Right renal pelvis (tissue), 4 donors: Measurements from ENCODE around the gene FAM50A. TPM values are rescaled to one million over a fixed set of nuclear protein-coding genes. Genes with fewer than 3 reads are reported as not detected.

Experiments
- DNase-seq, 4 donors: peaks; one replicate each; pipeline ENCODE4 v3.0.0-alpha.2; 2013; ENCODE audit warnings: low read depth in 4 of 4, low spot score in 3 of 4, missing footprints in 1 of 4
- polyA plus RNA-seq, 4 donors: library from polyadenylated mRNA; unstranded; fragments of 120-200 nt; gene quantifications; one replicate each; pipeline ENCODE4 v1.2.1, GENCODE V29; 2013; ENCODE audit not compliant: insufficient read length in 4 of 4

Gene FAM50A
- polyA plus RNA-seq, 4 donors: 47.2 to 55.8 (median 51.6) TPM

- DNase-seq: no peak
Measured at GRCh38 chrX:154437971-154438893, 5.7 kb upstream of the FAM50A start.

DNA sequence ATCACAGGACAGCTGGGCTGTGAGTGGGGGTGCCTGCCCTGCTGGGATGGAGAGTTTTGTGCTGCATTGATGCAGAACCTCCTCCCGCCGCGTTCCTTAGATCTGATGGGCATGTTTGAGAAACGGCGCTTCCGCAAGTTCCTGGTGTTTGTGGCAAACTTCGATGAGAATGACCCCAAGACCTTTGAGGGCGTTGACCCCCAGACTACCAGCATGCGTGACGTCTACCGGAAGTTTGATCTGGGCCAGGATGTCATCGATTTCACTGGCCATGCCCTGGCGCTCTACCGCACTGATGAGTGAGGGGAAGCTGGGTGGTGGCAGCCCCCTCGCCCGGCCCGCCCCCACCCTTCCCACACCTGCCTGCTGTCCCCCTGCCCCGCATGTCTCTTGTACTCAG is 4.1 kb upstream of the FAM50A start:
- DNase-seq: no peak

DNA sequence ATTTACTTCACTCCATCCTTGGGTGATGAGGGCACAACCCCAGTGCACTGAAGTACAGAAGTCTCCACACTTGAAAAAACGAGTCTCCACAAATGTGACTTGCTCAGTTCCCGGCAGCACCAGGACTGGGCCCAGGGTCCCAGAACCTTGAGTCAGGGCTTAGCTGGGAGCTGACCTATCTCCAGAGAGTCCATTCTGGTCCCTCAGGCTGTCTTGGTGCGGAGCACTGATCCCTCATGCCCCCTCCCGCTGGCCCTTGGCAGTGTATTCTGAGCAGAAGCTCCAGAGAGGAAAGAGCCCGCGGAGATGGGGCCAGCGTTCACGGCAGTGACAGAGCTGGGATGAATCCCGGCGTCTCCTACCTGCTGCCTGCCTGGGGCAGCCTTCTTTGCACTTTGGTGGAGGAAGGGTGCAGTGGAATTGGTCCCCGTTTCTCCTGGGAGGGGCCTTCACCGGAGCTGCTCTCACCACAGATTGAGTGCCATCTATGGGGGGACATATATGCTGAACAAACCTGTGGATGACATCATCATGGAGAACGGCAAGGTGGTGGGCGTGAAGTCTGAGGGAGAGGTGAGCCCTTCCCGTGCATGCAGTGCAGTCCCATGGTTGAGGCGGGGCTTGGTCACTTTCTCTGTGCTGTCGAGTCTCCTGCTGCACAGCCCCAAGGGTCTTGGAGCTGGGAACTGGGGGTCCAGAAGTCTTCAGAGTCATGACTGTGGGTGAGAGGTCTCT is 3.2 kb upstream of the FAM50A start:
- no peak for DNase-seq

DNA sequence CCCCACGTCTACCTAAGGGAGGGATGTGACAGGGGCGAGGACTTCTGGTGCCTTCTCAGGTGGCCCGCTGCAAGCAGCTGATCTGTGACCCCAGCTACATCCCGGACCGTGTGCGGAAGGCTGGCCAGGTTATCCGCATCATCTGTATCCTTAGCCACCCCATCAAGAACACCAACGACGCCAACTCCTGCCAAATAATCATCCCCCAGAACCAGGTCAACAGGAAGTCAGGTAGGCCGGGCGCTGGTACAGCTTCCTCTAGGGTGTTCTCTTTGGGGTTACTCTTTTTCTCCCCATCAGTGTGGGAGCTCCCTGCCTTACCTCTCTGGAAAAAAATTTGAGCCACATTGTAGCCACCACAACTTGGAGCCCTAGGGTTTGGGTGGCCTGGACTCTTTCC is 2.4 kb upstream of the FAM50A start:
- no peak for DNase-seq

DNA sequence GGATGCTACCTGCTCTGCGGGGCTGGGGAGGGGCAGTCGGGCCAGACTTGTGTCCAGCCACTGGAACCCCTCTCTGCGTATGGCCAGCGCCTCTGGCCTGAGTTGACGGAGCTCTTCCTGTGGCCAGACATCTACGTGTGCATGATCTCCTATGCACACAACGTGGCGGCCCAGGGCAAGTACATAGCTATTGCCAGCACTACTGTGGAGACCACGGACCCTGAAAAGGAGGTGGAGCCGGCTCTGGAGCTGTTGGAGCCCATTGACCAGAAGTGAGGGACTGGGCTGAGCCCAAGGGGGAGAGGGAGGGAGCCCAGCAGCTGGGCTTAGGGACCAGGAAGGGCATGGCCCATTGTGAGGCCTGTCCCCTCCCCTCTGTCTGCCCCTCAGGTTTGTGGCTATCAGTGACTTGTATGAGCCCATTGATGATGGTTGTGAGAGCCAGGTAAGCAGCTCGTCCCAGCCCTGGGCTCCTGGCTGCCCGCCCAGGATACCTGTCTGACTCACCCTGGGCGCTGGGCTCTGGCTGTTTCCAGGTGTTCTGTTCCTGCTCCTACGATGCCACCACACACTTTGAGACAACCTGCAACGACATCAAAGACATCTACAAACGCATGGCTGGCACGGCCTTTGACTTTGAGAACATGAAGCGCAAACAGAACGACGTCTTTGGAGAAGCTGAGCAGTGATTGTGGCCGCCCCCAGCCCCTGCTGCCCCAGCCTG is 1.8 kb upstream of the FAM50A start:
- no peak for DNase-seq

GRCh38 chrX:154443479-154443910 is 446 bp upstream of the FAM50A start:
- no peak for DNase-seq

DNA sequence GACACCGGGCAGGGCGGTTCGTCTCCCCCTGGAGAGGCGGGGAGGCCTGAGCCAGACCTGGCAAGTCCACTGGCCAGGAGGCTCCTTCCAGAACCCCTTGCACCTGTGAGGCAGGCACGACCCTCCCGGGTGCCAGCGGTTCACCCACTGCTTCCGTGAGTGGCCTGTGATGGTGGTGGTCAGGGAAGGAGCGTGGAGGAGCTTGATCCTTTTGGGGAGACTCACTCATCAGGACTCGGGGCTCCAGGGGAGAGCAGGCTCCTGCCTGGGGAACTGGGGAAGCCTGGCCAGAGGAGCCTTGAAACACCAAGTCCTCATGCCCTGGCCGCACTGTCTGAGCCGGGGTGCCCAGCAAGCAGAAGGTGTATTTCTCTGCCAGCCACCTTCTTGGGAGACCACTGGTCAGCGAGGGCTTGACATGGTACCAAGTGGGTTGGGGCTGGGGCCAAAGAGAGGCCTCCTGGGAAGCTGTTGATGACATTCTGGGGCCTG is 860 bp downstream of the FAM50A start:
- no peak for DNase-seq

DNA sequence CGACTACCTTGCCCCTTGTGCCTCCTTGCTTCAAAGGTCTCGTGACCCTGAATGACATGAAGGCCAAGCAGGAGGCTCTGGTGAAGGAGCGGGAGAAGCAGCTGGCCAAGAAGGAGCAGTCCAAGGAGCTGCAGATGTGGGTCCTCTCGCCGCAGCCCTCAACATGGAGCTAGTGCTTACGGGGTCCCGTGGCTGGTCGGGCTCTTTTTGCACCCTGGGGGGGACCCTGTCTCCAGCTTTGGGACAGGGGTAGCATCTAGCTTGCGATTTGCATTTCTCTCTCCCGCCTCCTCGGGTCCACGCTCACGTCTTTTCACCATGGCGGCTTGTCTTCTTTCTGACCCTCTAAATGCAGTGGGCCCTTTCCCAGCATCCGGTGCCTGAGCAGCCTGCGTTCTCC is 1.8 kb downstream of the FAM50A start:
- DNase-seq: no peak

DNA sequence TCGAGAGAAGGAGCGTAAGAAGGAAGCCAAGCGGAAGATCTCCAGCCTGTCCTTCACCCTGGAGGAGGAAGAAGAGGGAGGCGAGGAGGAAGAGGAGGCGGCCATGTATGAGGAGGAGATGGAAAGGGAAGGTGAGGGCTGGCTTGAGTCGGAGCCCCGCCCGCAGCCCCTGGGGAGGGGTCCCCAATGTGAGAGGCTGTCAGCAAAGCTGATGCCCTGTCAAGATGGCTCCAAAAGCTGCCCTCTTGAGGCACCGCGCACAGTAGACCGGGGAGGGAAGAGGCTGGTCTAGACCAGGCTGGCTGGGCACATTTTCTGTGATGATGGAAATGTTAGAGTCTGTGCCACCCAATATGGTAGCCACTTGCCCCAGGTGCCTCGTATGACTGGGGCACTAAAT is 2.5 kb downstream of the FAM50A start:
- no peak for DNase-seq

- DNase-seq: no peak
Measured at GRCh38 chrX:154448484-154448883, 4.5 kb downstream of the FAM50A start.

DNA sequence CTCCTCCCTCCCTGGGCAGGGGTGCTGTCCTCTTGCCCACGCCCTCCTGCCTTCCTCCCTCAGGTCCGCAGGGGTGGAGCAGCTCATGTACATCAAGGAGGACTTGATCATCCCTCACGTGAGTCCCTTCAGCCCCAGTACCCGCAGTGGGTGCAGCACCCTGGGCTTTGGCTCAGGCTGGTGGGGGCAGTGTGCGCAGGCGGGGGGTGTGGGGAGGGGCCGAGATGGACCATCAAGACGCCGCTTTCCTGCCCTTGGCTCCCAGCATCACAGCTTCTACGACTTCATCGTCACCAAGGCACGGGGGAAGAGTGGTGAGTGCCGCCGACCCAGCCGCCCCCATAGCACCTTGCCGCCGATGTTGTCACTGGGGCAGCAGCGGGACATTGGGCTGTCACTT is 5.7 kb downstream of the FAM50A start:
- DNase-seq: no peak

DNA sequence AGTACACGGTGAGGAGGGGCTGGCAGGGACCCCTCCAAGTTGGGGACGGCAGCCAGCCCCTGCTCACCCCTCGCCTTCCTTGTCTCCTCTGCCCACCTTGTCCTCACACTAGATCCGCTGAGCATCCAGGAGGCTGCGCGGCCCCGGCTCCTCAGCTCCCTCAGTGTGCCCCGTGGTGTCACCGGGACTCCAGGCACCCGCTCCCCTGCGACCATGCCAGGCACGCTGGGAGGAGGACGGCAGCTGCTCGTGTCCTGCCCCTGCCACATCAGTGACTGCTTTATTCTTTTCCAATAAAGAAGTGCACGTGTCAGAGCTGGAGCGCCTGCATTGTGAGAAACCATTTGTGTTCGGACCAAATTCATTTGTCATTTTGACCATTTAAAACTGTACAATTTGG is 6.4 kb downstream of the FAM50A start:
- DNase-seq: no peak

DNA sequence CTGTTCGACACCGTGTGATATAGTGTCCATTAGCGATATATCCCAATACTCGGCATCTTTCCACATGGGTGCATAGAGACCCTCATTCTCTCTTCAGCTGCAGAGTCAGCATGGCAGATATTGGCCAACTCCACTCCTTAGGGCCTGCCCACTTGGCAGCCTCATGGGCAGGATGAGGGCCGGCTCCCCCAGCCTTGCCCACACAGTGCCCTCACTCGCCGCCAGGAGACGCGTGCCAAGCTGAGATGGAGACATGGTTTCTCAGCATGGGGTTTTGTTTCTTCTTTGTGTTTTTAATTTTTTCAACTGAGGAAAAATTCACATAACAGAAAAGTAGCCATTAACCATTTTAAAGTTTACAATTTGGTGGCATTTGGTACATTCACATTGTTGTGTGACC is 8.9 kb downstream of the FAM50A start:
- DNase-seq: no peak

- no peak for DNase-seq
Measured at GRCh38 chrX:154457491-154458115, 13.7 kb downstream of the FAM50A start.

DNA sequence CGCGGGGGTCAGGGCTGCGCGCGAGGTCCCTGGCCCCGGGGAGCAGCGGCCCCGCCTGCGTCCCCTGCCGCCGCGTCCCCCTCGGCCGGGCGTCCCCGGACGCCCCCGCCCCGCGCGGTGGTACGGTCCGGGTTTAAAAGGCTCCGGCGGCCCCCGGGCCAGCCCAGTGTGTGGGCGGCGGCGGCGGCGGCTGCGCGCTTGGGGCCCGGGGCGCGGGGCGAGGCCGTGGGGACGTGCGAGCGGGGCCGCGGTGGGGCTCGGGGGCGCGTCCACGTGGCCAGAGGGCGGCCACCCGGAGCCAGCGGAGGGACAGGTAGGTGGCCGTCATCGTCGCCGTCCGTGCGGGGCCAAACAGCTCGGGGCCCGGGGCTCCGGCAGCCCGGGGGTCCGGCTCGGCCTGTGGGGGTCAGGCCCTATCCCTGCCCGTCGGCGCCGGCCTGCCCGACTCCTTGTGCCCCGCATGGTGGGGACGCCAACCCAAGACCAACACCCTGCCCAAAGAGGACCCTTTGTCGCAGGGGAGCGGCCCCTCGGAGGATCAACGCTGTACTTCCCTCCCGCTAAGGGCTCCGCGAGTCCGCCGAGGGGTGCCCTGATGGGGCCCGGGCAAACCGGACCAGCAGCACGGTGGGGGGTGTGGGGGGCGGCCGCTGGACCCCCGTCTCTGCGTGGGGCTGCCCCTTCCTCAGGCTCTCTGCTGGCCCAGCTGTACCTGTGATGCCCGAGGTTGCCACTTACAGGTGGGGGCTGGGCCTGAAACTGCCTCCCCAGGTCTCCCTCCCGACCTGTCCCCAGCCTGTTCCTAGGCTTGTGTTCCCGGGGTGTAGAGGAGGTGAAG is 14.4 kb downstream of the FAM50A start, which contains the start of gene PLXNA3:
TSS of gene PLXNA3 (plus strand) at position 166 of the 838 bp plus-strand sequence. CDS start 1,903 bp downstream, outside the sequence.
- no peak for DNase-seq

GRCh38 chrX:154458954-154459778 is 15.2 kb downstream of the FAM50A start:
- DNase-seq: no peak

DNA sequence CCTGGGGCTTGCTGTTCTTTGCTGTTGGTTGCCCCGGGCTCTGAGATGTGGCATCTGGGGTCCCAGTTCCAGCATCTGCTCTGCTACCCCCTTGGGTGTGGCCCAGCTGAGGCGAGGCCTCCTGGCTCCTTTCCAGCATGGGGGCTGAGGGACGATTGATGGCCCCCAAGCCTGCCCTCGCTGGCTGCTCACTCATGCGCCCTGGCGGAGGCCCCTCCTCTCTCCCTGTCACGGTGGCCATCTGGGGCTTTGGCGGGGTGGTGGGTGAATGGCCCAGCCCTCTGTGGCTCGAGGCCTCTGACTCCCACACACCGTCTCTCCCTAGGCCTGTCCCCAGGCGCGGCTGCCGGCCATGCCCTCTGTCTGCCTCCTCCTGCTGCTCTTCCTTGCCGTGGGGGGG is 15.9 kb downstream of the FAM50A start:
- no peak for DNase-seq

DNA sequence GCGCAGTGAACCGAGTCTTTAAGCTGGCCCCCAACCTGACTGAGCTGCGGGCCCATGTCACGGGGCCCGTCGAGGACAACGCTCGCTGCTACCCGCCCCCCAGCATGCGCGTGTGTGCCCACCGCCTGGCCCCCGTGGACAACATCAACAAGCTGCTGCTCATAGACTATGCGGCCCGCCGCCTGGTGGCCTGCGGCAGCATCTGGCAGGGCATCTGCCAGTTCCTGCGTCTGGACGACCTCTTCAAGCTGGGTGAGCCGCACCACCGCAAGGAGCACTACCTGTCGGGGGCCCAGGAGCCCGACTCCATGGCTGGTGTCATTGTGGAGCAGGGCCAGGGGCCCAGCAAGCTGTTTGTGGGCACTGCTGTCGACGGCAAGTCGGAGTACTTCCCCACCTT is 16.4 kb downstream of the FAM50A start:
- DNase-seq: no peak

DNA sequence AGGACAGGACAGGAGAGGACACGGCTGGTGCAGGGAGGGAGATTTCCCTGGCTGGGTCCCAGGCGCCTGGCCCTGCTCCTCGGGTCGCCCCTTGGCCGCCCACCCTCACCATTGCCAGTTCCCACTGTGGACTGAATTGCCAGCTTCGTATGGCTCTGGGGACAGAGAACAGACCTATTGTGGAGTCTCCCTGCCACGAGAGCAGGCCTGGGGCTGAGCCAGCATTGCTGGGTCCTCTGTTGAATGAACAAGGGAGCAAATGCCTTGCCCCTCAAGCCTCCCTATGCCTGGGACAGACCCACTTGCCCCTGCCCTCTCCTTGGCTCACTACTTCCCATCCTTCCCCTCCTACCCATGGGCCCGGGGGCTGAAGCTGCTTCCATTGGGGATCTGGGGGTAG is 18.5 kb downstream of the FAM50A start:
- DNase-seq: no peak
